Trophoblast cell (in vitro differentiated cells and primary cell): ENCODE measurements around the gene MT1A.
"Not testable (repeated sequence)": the region's sequence is repeated elsewhere in the genome, so short reads cannot be mapped to it uniquely, and the experiment has no call there.

Source experiments
- DNase-seq, 2 donors: peaks; one replicate each; pipeline ENCODE4 v3.0.0-alpha.2; 2016
- H2AFZ ChIP-seq: 2 replicates; pipeline ENCODE4 v1.6.1; 2013; ENCODE audit warnings: low read length, moderate library complexity, mild to moderate bottlenecking; ENCODE audit not compliant: insufficient read depth, poor library complexity
- H2AK5ac ChIP-seq: 2 replicates; pipeline ENCODE4 v1.6.1; 2013; ENCODE audit warnings: mild to moderate bottlenecking, low read length
- H2BK120ac ChIP-seq: 2 replicates; pipeline ENCODE4 v1.6.1; 2013; ENCODE audit warnings: low read length, mild to moderate bottlenecking, moderate library complexity; ENCODE audit not compliant: insufficient read depth, poor library complexity
- H2BK12ac ChIP-seq: 2 replicates; pipeline ENCODE4 v1.6.1; 2013; ENCODE audit warnings: mild to moderate bottlenecking, low read length, moderate library complexity
- H2BK5ac ChIP-seq: 2 replicates; pipeline ENCODE4 v1.6.1; 2013; ENCODE audit warnings: low read length, low read depth, moderate library complexity, mild to moderate bottlenecking; ENCODE audit not compliant: poor library complexity
- H3K14ac ChIP-seq: 2 replicates; pipeline ENCODE4 v1.6.1; 2013; ENCODE audit warnings: mild to moderate bottlenecking, low read length
- H3K18ac ChIP-seq: 2 replicates; pipeline ENCODE4 v1.6.1; 2013; ENCODE audit warnings: mild to moderate bottlenecking, low read length
- H3K23ac ChIP-seq: 2 replicates; pipeline ENCODE4 v1.6.1; 2013; ENCODE audit warnings: low read length
- H3K27ac ChIP-seq: 2 replicates; pipeline ENCODE4 v1.5.1; 2013; ENCODE audit warnings: low read depth, mild to moderate bottlenecking, inconsistent platforms, low read length, moderate library complexity
- H3K27me3 ChIP-seq: 2 replicates; pipeline ENCODE4 v1.6.1; 2013; ENCODE audit warnings: inconsistent platforms, mild to moderate bottlenecking, low read length, moderate library complexity; ENCODE audit not compliant: insufficient read depth
- H3K36me3 ChIP-seq, 2 experiments: 1 replicate in 1 of 2; 2 replicates in 1 of 2; pipeline ENCODE4 v1.6.1; 2013; ENCODE audit warnings: low read length in 2 of 2, mild to moderate bottlenecking in 2 of 2, moderate library complexity in 1 of 2; ENCODE audit not compliant: insufficient read depth in 2 of 2, control insufficient read depth in 1 of 2
- H3K4ac ChIP-seq: 2 replicates; pipeline ENCODE4 v1.6.1; 2013; ENCODE audit warnings: low read depth, mild to moderate bottlenecking, low read length, moderate library complexity
- H3K4me1 ChIP-seq, 2 experiments: 1 replicate in 1 of 2; 2 replicates in 1 of 2; pipeline ENCODE4 v1.6.1; 2013; ENCODE audit warnings: low read length in 2 of 2, mild to moderate bottlenecking in 2 of 2, moderate library complexity in 1 of 2; ENCODE audit not compliant: insufficient read depth in 2 of 2, control insufficient read depth in 1 of 2
- H3K4me2 ChIP-seq: 2 replicates; pipeline ENCODE4 v1.6.1; 2013; ENCODE audit warnings: inconsistent platforms, mild to moderate bottlenecking, low read length, moderate library complexity
- H3K4me3 ChIP-seq: 2 replicates; pipeline ENCODE4 v1.5.1; 2013; ENCODE audit warnings: mild to moderate bottlenecking, low read depth, low read length, inconsistent platforms
- H3K79me1 ChIP-seq: one replicate; pipeline ENCODE4 v1.6.1; 2013; ENCODE audit warnings: low read length
- H3K79me2 ChIP-seq: 2 replicates; pipeline ENCODE4 v1.6.1; 2013; ENCODE audit warnings: low read length, mild to moderate bottlenecking; ENCODE audit not compliant: control insufficient read depth, insufficient read depth, poor library complexity
- H3K9ac ChIP-seq: 2 replicates; pipeline ENCODE4 v1.6.1; 2013; ENCODE audit warnings: mild to moderate bottlenecking, low read length
- H3K9me3 ChIP-seq: 2 replicates; pipeline ENCODE4 v1.6.1; 2013; ENCODE audit warnings: low read depth, mild to moderate bottlenecking, control low read depth, inconsistent platforms, low read length; ENCODE audit not compliant: insufficient read depth
- H4K12ac ChIP-seq: 2 replicates; pipeline ENCODE4 v1.6.1; 2013; ENCODE audit warnings: low read depth, mild to moderate bottlenecking, low read length, moderate library complexity
- H4K8ac ChIP-seq: 2 replicates; pipeline ENCODE4 v1.6.1; 2013; ENCODE audit warnings: low read depth, mild to moderate bottlenecking, low read length, moderate library complexity
- H4K91ac ChIP-seq: one replicate; pipeline ENCODE4 v1.6.1; 2013; ENCODE audit warnings: low read depth, mild to moderate bottlenecking, low read length, moderate library complexity
- WGBS: extraction: QIAGEN DNeasy Blood & Tissue Kit; methylation state at CpG from one replicate; pipeline ENCODE4 v1.1.7; 2013; ENCODE audit warnings: missing lambda C conversion rate; ENCODE audit not compliant: insufficient read length, insufficient coverage; ENCODE audit errors: extremely low coverage; 5-methylcytosine and 5-hydroxymethylcytosine counted together

The MT1A gene

DNA sequence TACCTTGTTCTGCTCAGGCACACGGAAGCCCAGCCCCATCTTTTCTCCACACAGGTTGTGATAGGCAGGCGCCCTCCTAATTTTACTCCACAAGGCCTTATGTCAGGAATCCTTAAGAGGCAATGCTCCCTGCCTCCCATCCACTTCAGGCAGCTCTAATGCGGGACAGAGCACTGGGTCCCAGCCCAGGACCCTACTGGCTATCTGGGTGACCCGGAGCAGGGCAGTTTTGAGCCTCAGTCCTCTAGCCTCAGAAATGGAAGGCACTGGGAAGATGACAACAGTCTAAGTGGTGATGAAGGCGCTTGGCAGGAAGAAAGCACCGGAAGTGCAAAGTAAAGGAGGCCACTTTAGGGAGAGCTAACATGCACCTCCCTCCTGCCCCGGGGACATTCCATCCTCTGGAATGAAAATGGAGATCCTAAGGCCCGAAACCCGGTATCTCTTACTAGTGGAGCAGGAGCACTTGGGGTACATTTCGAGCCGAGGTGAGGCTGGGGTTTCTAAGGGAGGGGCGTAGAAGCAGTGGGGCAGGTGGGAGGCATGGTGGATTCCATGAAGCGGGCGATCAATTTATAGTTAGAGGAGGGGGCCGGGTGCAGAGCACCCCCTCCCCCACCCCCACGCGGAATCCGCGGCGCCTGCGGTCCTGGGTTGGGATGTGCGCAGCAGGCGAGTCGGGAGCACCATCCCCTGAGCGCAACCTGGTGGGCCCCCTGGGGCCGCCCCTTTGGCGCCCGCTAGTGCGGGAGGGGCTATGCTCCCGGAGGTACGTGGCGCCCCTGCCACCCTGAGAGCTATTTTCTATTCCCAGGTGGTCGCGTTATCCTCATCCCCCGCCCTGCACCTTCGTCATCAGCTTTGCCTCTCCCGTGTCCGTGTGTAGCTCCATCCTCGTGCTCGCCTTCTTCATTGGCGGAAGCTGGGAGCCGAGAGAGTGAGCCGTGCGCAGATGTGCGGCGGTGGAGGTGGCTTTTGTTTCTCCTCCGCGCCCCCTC is 24.2 kb downstream of the MT1A start:
- Histone ChIP-seq H4K8ac (no peak overlapping the region), H3K18ac (no peak overlapping the region), H3K9ac (no peak overlapping the region), H3K79me2 (no peaks in the 10 kb centered on the region), H2BK120ac (no peak overlapping the region), H2AK5ac (no peak overlapping the region), H3K4me2 (no peak overlapping the region), H2BK5ac (no peak overlapping the region), H4K12ac (no peak overlapping the region), H3K4ac (no peak overlapping the region), H3K79me1 (peaks cover under 1% of the 10 kb centered on the region), H3K14ac (no peak overlapping the region), H3K27me3 (peaks cover 56% of the 10 kb centered on the region), H3K36me3 (no peaks in the 10 kb centered on the region), H2AFZ (no peak overlapping the region), H3K27ac (no peak overlapping the region), H2BK12ac (no peak overlapping the region), H4K91ac (no peak overlapping the region), H3K9me3 (peaks cover 2% of the 10 kb centered on the region), H3K4me1 (peaks cover 5 to 8% of the 10 kb centered on the region in 2 experiments), H3K4me3 (no peak overlapping the region), H3K23ac (no peak overlapping the region)
- DNase-seq = peak in 1 of 2 donors; percentile 42
- no CpG with 5 or more reads among the region's 48 CpGs for WGBS

DNA sequence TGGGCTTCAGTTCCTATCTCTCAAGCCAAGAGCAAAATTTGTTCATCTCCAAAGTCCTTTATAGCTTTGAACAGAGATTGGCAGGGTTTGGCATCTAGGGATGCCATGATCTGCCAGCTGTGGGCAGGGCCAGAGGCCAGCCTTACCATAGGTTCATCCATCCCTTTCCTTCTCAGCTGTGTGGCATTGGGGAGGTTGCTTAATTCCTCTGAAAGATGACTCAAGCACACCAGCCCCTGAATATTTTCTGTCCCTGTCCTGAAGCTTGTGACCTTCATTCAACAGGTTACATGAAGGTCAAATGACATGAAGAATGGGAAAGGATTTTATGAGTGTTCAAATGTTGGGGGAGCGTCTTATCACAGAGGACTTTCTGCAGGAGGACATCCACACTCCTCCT is 26.0 kb downstream of the MT1A start:
- H3K23ac ChIP-seq = no peak overlapping the region
- H3K79me1 ChIP-seq = no peaks in the 10 kb centered on the region
- WGBS = no CpG with 5 or more reads among the region's 1 CpG
- no peaks in the 10 kb centered on the region for H3K36me3 ChIP-seq
- H3K4me1 ChIP-seq = peaks cover 0 to 5% of the 10 kb centered on the region in 2 experiments
- H3K79me2 ChIP-seq = no peaks in the 10 kb centered on the region
- no peak overlapping the region for H2AK5ac ChIP-seq
- H2BK5ac ChIP-seq = no peak overlapping the region
- no peak for DNase-seq
- no peak overlapping the region for H4K12ac ChIP-seq
- H3K4ac ChIP-seq = no peak overlapping the region
- H2BK12ac ChIP-seq = no peak overlapping the region
- no peak overlapping the region for H3K4me3 ChIP-seq
- H3K9me3 ChIP-seq = peaks cover 4% of the 10 kb centered on the region
- no peak overlapping the region for H4K91ac ChIP-seq
- H3K27me3 ChIP-seq = peaks cover 62% of the 10 kb centered on the region
- H3K4me2 ChIP-seq = no peak overlapping the region
- no peak overlapping the region for H3K18ac ChIP-seq
- no peak overlapping the region for H4K8ac ChIP-seq
- no peak overlapping the region for H2AFZ ChIP-seq
- H3K9ac ChIP-seq = no peak overlapping the region
- no peak overlapping the region for H2BK120ac ChIP-seq
- no peak overlapping the region for H3K14ac ChIP-seq
- no peak overlapping the region for H3K27ac ChIP-seq

DNA sequence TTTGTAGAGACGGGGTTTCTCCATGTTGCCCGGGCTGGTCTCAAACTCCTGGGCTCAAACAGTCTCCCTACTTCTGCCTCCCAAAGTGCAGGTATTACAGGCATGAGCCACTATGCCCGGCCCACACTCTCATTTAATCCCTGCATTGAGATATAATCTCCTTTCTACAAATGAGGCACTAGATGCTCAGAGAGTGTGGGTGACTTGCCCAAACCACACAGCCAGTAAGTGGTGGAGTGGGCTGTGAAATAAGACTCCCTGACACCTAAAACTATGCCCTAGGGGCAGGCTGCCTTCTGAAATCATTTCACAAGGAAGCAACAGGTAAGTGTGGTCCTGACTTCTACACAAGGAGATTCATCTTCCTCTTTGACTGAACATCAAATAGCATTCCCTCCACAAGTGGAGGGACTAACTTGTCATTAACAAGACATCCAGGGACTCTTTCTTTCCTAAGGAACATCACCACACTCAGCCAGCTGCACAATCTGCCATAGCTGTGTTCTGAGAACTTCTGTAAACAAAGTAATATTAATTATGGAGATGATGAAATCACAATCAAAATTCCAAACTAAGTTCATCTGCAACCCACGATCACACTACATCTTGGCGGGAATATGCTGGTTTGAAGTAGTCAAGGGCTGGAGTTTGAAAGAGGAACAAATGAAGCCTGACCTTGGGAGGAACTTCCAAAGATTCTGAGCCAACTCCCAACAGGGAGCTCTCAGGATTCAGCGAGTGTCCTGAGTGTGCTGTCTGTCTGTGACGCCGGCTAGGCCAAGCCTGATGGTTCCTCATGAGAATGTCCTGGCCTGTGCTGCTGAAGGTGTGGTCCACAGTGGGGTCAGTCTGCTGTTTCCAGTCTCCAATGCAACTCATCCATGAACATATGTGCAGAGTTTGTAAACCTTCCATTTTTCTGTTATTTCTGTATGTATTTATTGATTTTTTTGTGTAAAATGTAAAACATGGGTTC is 27.1 kb downstream of the MT1A start:
- H3K14ac ChIP-seq, H3K27ac ChIP-seq, H4K91ac ChIP-seq, H4K8ac ChIP-seq, H3K36me3 ChIP-seq, DNase-seq, H2AFZ ChIP-seq, H3K23ac ChIP-seq, H3K4me2 ChIP-seq, H2BK5ac ChIP-seq, H2BK12ac ChIP-seq, H2AK5ac ChIP-seq, H2BK120ac ChIP-seq, H3K9me3 ChIP-seq, H3K9ac ChIP-seq, H4K12ac ChIP-seq, H3K79me2 ChIP-seq, H3K4me1 ChIP-seq, H3K4me3 ChIP-seq, H3K4ac ChIP-seq, H3K79me1 ChIP-seq, H3K18ac ChIP-seq: not testable (repeated sequence)
- peaks cover 71% of the 10 kb centered on the region for H3K27me3 ChIP-seq
- no CpG with 5 or more reads among the region's 8 CpGs for WGBS
